SK-N-SH (cell line): ENCODE measurements around the gene BIRC5. TPM values are rescaled to one million over a fixed set of nuclear protein-coding genes. Genes with fewer than 3 reads are reported as not detected.

ENCODE experiments used
- CTCF ChIA-PET: fragments of 300-600, 350-600 bp; formaldehyde crosslinking; extraction: SDS; loops from one replicate; lab custom pipeline; 2021; lab: Yijun Ruan, JAX
- POLR2A ChIA-PET: fragments of 350-600 bp; sonication (Branson Sonifier 250); formaldehyde crosslinking; extraction: SDS; loops from one replicate; lab custom pipeline; 2020; ENCODE audit warnings: antibody characterized with exemption, inconsistent platforms; lab: Yijun Ruan, JAX
- DNase-seq: peaks from one replicate; pipeline ENCODE4 v3.0.0; 2012
- H2AFZ ChIP-seq: fragments of 200-600 bp; sonication (generic); 2 replicates; pipeline ENCODE4 v1.8.1; 2016; ENCODE audit warnings: antibody characterized with exemption, mild to moderate bottlenecking, low read depth
- H3F3A ChIP-seq: fragments of 200-600 bp; sonication (generic); replicated peaks from 2 replicates; pipeline ENCODE3; 2016; ENCODE audit warnings: antibody characterized with exemption, mild to moderate bottlenecking; ENCODE audit not compliant: insufficient read depth
- H3K27ac ChIP-seq, 2 experiments: fragments of 200-500 bp in 1 of 2; fragments of 200-600 bp in 1 of 2; sonication (Bioruptor generic) in 1 of 2; sonication (generic), shearing (Covaris generic) in 1 of 2; 2 replicates each; pipeline versions ENCODE4 v1.5.1 to v1.6.1; 2014 to 2016; ENCODE audit warnings: low read depth in 2 of 2, inconsistent platforms in 1 of 2, low read length in 1 of 2, mild to moderate bottlenecking in 1 of 2, mixed read lengths in 1 of 2
- H3K27me3 ChIP-seq: fragments of 200-600 bp; sonication (generic), shearing (Covaris generic); 2 replicates; pipeline ENCODE4 v1.6.1; 2016; ENCODE audit warnings: mixed run types; ENCODE audit not compliant: insufficient read depth
- H3K36me3 ChIP-seq, 2 experiments: fragments of 200-500 bp in 1 of 2; fragments of 200-600 bp in 1 of 2; sonication (Bioruptor generic) in 1 of 2; sonication (generic) in 1 of 2; replicated peaks in 1 of 2; 2 replicates each; pipeline versions ENCODE3 to v1.5.1; 2014 to 2016; ENCODE audit warnings: low read length in 1 of 2, mild to moderate bottlenecking in 1 of 2; ENCODE audit not compliant: insufficient read depth in 2 of 2, control insufficient read depth in 1 of 2
- H3K4me1 ChIP-seq, 2 experiments: fragments of 200-500 bp in 1 of 2; fragments of 200-600 bp in 1 of 2; sonication (Bioruptor generic) in 1 of 2; sonication (generic), shearing (Covaris generic) in 1 of 2; 2 replicates each; pipeline versions ENCODE4 v1.5.1 to v1.6.1; 2014 to 2016; ENCODE audit warnings: low read depth in 1 of 2, low read length in 1 of 2, mixed run types in 1 of 2; ENCODE audit not compliant: insufficient read depth in 2 of 2, control insufficient read depth in 1 of 2
- H3K4me2 ChIP-seq: fragments of 200-600 bp; sonication (generic), shearing (Covaris generic); 2 replicates; pipeline ENCODE4 v1.6.1; 2017; ENCODE audit warnings: mixed run types
- H3K4me3 ChIP-seq, 2 experiments: fragments of 200-500 bp in 1 of 2; fragments of 200-600 bp in 1 of 2; sonication (Bioruptor generic) in 1 of 2; sonication (generic), shearing (Covaris generic) in 1 of 2; 2 replicates each; pipeline versions ENCODE4 v1.5.1 to v1.8.1; 2014 to 2016; ENCODE audit warnings: low read depth in 2 of 2, inconsistent platforms in 1 of 2, low read length in 1 of 2, mild to moderate bottlenecking in 1 of 2, mixed read lengths in 1 of 2, moderate library complexity in 1 of 2
- H3K79me2 ChIP-seq: fragments of 200-600 bp; sonication (generic); 2 replicates; pipeline ENCODE4 v1.8.1; 2017; ENCODE audit warnings: mild to moderate bottlenecking; ENCODE audit not compliant: insufficient read depth
- H3K9ac ChIP-seq: fragments of 200-600 bp; sonication (generic); 2 replicates; pipeline ENCODE4 v1.6.1; 2017; ENCODE audit warnings: mixed run types
- H3K9me2 ChIP-seq: fragments of 200-600 bp; sonication (generic); 2 replicates; pipeline ENCODE4 v1.6.1; 2017; ENCODE audit warnings: mixed run types
- H3K9me3 ChIP-seq: fragments of 200-600 bp; sonication (generic); 2 replicates; pipeline ENCODE4 v1.6.1; 2017; ENCODE audit warnings: mixed run types, mild to moderate bottlenecking, moderate library complexity
- H4K20me1 ChIP-seq: fragments of 200-600 bp; sonication (generic); 2 replicates; pipeline ENCODE4 v1.6.1; 2017; ENCODE audit warnings: mild to moderate bottlenecking, mixed run types; ENCODE audit not compliant: insufficient read depth
- CHD2 ChIP-seq: fragments of 150-350 bp; IDR thresholded peaks from 2 replicates; pipeline ENCODE4 v1.6.1; 2018; ENCODE audit warnings: low read length; ENCODE audit not compliant: partially characterized antibody
- CTCF ChIP-seq: fragments of 200-600 bp; sonication (generic); IDR thresholded peaks from 2 replicates; pipeline ENCODE4 v1.6.1; 2017; ENCODE audit warnings: antibody characterized with exemption, mild to moderate bottlenecking, moderate library complexity
- FOXJ3 ChIP-seq: sonication (generic); formaldehyde crosslinking; IDR thresholded peaks from 2 replicates; pipeline ENCODE4 v1.5.1; 2020; ENCODE audit warnings: mild to moderate bottlenecking, missing genetic modification reagents
- GABPA ChIP-seq: IDR thresholded peaks from 2 replicates; pipeline ENCODE4 v1.4.0; 2012; ENCODE audit warnings: low read depth, mild to moderate bottlenecking
- GATA2 ChIP-seq: sonication (generic); formaldehyde crosslinking; IDR thresholded peaks from 2 replicates; pipeline ENCODE4 v1.5.0; 2020; ENCODE audit warnings: mild to moderate bottlenecking, missing genetic modification reagents
- MEF2A ChIP-seq: IDR thresholded peaks from 2 replicates; pipeline ENCODE4 v1.4.0; 2012; ENCODE audit warnings: low read depth, borderline replicate concordance
- MXI1 ChIP-seq: IDR thresholded peaks from 2 replicates; pipeline ENCODE4 v1.6.1; 2012; ENCODE audit warnings: mild to moderate bottlenecking, low read depth, low read length, improper control_type of control experiment
- NFIC ChIP-seq: IDR thresholded peaks from 2 replicates; pipeline ENCODE4 v1.4.0; 2012; ENCODE audit warnings: borderline replicate concordance
- NRF1 ChIP-seq: IDR thresholded peaks from 2 replicates; pipeline ENCODE4 v1.6.1; 2012; ENCODE audit warnings: low read depth, mild to moderate bottlenecking, low read length
- RCOR1 ChIP-seq: fragments of 150-350 bp; IDR thresholded peaks from 2 replicates; pipeline ENCODE4 v1.6.1; 2017; ENCODE audit warnings: antibody characterized with exemption, low read length
- RFX5 ChIP-seq: IDR thresholded peaks from 2 replicates; pipeline ENCODE4 v1.6.1; 2012; ENCODE audit warnings: mild to moderate bottlenecking, improper control_type of control experiment, low read length
- TAF1 ChIP-seq: IDR thresholded peaks from 2 replicates; pipeline ENCODE4 v1.6.1; 2012; ENCODE audit warnings: low read depth, mild to moderate bottlenecking, low read length, moderate library complexity, borderline replicate concordance
- TCF12 ChIP-seq: IDR thresholded peaks from 2 replicates; pipeline ENCODE4 v1.4.0; 2012
- TEAD4 ChIP-seq: IDR thresholded peaks from 2 replicates; pipeline ENCODE4 v1.4.0; 2012; ENCODE audit warnings: mild to moderate bottlenecking, borderline replicate concordance; ENCODE audit not compliant: insufficient read depth
- YY1 ChIP-seq: IDR thresholded peaks from 2 replicates; pipeline ENCODE4 v1.4.0; 2012; ENCODE audit warnings: low read depth, mild to moderate bottlenecking
- WGBS: methylation state at CpG from one replicate; pipeline ENCODE4 v1.1.6; 2017; ENCODE audit warnings: low lambda C conversion rate; 5-methylcytosine and 5-hydroxymethylcytosine counted together
- polyA plus RNA-seq, 3 experiments: library from polyadenylated mRNA; depleted of rRNA; stranded (reverse); fragments of >200 nt; gene quantifications; 2 replicates each; pipeline ENCODE4 v1.2.3, GENCODE V29; 2012
- TF ChIP-seq, protein P1 (sequence below): fragments of 150-350 bp; IDR thresholded peaks from 2 replicates; pipeline ENCODE4 v1.6.1; 2017; ENCODE audit warnings: antibody characterized with exemption, low read length, low read depth, borderline replicate concordance
- TF ChIP-seq, protein P2 (sequence below): IDR thresholded peaks from 2 replicates; pipeline ENCODE4 v1.4.0; 2012; ENCODE audit warnings: low read depth
- TF ChIP-seq, protein P3 (sequence below): IDR thresholded peaks from 2 replicates; pipeline ENCODE4 v1.6.1; 2012; ENCODE audit warnings: mild to moderate bottlenecking, low read depth, low read length, moderate library complexity
- TF ChIP-seq, protein P4 (sequence below): IDR thresholded peaks from 2 replicates; pipeline ENCODE4 v1.4.0; 2012; ENCODE audit warnings: low read depth, borderline replicate concordance

Gene BIRC5
- polyA plus RNA-seq, 1 of the 3 experiments (the other 2 are of a cell fraction), result 31.4 TPM

DNA sequence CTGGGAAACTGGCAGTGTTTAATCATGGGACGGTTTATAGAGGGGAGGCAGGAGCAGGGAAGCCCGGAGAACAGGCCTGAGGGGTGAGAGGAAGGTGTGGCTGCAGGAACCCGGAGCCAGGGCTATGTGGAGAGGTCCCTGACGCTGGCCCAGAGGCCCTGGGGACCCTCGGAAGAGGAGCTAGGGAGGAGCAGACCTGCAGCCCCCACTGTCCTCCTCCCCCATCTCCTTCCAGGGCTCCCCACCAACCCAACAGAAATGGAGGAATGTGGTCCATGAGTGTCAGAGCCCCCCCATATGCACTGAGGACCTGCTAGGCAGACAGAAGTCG, 37.7 kb downstream of the BIRC5 start (continued):
- TF ChIP-seq RFX5 (no peak), GATA2 (CRISPR knock-in tag) (no peak), NFIC (no peak), YY1 (no peak), FOXJ3 (no peak), MXI1 (no peak), MEF2A (no peak), TCF12 (no peak), GABPA (no peak), TAF1 (no peak), CTCF (no peak)
- TF ChIP-seq, protein P1, sequence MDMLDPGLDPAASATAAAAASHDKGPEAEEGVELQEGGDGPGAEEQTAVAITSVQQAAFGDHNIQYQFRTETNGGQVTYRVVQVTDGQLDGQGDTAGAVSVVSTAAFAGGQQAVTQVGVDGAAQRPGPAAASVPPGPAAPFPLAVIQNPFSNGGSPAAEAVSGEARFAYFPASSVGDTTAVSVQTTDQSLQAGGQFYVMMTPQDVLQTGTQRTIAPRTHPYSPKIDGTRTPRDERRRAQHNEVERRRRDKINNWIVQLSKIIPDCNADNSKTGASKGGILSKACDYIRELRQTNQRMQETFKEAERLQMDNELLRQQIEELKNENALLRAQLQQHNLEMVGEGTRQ, result no peak
- TF ChIP-seq, protein P2, sequence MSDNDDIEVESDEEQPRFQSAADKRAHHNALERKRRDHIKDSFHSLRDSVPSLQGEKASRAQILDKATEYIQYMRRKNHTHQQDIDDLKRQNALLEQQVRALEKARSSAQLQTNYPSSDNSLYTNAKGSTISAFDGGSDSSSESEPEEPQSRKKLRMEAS, result no peak

DNA sequence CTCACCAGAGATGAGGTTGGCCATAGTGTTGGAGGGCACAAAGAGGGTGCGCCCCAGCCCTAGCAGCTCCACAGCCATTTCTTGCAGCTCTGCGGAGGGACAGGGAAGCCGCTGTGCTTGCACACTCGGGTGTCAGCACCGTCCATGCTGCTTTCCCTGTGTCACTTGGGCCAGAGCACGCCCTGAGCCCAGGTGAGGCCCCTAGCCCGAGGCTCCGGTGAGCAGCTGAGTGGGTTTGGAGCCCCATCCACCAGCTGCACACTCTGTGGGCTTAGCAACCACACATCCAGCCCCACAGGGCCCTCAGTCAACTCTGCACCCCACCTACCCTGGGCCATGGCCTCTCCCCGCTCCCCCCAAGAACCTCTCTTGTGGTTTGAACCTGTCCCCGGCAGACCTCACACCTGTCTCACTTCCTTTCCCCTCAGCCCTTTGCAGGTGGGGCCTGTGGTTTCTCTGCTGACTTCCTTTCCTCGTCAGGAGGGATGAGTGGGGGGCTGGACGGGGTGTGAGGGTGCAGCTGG, 38.1 kb downstream of the BIRC5 start:
- ChIA-PET CTCF (interaction anchor here (1.1 to 8.9 kb wide), 25 partner anchors 11 to 287 kb away, joined by 3 to 196 read pairs (median 33); partner anchors contain the start of genes AFMID, SOCS3, TK1 and TMC6), POLR2A (no interaction called here)
- Histone ChIP-seq H3K9me3 (no peaks in the 10 kb centered on the region), H3K4me3 (no peak overlapping the region), H3K79me2 (no peaks in the 10 kb centered on the region), H4K20me1 (no peaks in the 10 kb centered on the region), H3K9me2 (no peaks in the 10 kb centered on the region), H3K36me3 (no peaks in the 10 kb centered on the region), H3K27me3 (no peaks in the 10 kb centered on the region), H3F3A (peaks cover 7% of the 10 kb centered on the region), H3K27ac (peak overlapping the region in 1 of 2 experiments; percentile 82; a peak in 2 of 4 replicates), H3K4me1 (peaks cover 0 to 74% of the 10 kb centered on the region in 2 experiments; a peak in 2 of 4 replicates), H2AFZ (no peak overlapping the region), H3K4me2 (no peak overlapping the region), H3K9ac (no peak overlapping the region)
- no peak for DNase-seq
- 89% methylated on average over 11 of the region's 12 CpGs for WGBS
- TF ChIP-seq TEAD4 (no peak), NRF1 (no peak), GABPA (no peak), RFX5 (no peak), CHD2 (no peak), RCOR1 (no peak)
- TF ChIP-seq, protein P3, sequence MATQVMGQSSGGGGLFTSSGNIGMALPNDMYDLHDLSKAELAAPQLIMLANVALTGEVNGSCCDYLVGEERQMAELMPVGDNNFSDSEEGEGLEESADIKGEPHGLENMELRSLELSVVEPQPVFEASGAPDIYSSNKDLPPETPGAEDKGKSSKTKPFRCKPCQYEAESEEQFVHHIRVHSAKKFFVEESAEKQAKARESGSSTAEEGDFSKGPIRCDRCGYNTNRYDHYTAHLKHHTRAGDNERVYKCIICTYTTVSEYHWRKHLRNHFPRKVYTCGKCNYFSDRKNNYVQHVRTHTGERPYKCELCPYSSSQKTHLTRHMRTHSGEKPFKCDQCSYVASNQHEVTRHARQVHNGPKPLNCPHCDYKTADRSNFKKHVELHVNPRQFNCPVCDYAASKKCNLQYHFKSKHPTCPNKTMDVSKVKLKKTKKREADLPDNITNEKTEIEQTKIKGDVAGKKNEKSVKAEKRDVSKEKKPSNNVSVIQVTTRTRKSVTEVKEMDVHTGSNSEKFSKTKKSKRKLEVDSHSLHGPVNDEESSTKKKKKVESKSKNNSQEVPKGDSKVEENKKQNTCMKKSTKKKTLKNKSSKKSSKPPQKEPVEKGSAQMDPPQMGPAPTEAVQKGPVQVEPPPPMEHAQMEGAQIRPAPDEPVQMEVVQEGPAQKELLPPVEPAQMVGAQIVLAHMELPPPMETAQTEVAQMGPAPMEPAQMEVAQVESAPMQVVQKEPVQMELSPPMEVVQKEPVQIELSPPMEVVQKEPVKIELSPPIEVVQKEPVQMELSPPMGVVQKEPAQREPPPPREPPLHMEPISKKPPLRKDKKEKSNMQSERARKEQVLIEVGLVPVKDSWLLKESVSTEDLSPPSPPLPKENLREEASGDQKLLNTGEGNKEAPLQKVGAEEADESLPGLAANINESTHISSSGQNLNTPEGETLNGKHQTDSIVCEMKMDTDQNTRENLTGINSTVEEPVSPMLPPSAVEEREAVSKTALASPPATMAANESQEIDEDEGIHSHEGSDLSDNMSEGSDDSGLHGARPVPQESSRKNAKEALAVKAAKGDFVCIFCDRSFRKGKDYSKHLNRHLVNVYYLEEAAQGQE, result no peak
- TF ChIP-seq, protein P4, sequence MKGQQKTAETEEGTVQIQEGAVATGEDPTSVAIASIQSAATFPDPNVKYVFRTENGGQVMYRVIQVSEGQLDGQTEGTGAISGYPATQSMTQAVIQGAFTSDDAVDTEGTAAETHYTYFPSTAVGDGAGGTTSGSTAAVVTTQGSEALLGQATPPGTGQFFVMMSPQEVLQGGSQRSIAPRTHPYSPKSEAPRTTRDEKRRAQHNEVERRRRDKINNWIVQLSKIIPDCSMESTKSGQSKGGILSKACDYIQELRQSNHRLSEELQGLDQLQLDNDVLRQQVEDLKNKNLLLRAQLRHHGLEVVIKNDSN, result no peak
